HG03342 (cell line): ENCODE measurements around the gene BRD2.
A peak's percentile ranks its signal among the peaks of the same experiment; 100 is the strongest.

Experiments
- ATAC-seq: cut with Tn5 transposase; IDR thresholded peaks from one replicate; pipeline ENCODE4 v1.9.1; 2021; ENCODE audit warnings: mild to moderate bottlenecking, moderate library complexity; ENCODE audit not compliant: unreplicated experiment

Gene BRD2

DNA sequence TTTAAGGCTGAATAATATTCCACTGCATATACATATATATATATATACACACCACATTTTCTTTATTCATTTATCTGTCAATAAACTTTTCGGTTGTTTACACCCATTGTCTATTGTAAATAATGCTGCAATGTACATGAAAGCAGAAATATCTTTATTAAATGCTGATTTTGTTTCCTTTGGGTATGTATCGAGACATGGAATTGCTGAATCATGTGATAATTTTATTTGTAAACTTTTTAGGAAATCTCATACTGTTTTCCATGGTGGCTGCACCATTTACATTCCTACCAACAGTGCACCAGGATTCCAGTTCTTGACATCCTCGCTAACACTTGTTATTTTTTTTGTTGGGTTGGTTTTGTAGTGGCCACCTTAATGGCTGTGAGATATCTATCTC lies 55.1 kb downstream of the BRD2 start:
- ATAC-seq, result no peak

DNA sequence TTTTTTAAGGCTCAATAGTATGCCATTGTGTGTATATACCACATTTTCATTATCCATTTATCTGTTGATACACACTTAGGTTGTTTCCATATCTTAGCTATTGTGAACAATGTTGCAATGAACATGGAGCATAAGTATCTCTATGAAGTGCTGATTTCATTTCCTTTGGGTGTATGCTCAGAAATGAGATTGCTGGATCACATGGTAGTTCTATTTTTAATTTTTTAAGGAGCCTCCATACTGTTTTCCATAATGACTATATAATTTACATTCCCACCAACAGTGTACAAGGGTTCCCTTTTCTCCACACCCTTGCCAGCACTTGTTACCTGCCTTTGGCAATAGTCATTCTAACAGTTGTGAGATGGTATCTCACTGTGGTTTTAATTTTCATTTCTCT lies 56.1 kb downstream of the BRD2 start:
- ATAC-seq, result no peak

DNA sequence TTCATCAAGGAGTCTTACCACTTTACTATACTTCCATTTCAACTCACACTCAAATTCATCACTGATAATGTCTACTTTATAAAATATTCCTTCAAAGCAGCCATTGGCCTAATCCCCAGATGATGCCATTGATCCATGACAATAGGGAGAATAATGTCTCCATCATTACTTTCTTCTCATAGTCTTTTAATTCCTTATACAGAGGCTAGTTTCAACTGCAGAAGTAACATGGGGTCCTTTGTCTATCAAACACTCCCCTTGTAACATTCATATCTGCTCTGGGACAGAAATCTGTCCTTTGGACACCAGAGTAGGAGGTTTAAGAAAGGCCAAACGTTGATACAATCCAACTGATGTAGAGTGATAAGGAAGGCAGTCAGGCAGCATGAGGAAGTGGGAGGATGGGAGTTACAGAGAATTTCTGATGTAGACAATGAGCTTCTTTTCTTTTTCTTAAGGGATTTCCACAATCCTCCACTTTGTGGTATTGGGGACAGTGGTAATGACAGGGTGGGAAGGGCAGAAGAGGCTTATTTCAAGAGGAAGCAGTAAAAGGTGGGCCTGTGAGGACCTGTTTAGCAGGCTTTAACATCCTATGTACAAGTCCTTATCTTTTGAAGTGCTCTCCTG lies 59.9 kb downstream of the BRD2 start:
- ATAC-seq, result no peak

DNA sequence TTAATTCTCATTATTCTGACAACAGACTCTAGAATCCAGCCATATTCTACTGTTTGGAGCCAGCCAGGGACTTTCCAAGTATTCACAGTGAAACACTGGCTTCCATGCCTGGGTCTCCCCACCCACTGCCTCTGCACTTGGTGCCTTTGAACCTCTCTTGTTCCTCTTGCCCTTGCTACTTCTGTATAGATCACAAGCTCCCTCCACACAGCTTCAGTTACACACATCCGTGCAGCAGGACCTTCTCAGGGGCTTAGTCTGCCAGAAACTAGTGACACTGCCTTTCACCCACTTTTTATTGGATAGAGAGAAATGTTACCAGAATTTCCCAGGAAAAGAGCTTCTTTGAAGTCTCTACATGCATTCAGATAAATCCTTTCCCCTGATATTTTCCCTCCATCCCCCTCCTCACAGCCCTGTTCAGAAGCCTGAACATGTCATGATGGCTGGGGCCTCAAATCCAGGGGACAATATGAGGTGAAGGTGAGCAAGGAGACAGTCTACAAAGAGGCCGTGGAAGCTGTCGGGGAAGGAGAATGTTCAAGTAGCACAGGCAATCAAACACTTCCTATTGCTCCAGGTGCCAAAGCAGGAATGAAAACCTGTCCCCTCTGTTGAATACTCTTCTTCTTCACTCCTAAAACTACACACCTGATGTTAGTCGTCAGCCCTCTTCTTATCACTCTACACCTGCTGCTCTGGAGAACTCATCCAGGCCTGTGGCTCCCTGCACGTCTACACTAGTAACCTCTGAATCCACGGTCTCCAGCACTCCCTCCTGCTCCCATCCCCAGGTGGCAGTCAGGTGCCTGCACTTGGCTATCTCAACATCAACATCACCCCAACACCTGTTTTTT lies 61.2 kb downstream of the BRD2 start:
- peak; percentile 79 for ATAC-seq

DNA sequence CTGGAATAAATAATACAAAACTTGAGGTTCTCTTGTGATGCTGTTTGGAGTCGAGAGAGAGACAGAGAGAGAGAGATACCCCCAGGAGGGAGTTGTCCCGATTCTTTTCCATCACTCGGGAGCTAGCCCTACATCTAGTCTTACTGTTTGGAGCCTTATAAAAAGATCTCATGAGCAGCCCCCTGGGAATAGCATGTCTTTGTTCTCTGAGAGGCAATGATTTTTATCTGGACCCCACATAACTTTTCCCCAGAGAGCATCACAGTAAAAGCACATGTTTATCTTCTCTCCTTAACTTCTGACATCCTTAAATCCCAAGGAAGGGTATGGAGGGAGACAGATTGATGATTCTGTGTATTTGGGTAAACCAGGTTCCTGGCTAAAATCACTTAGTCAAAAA lies 61.9 kb downstream of the BRD2 start:
- ATAC-seq, result no peak
